GM23248 (cell line): ENCODE measurements around the gene GALNT5. TPM values are rescaled to one million over a fixed set of nuclear protein-coding genes. Genes with fewer than 3 reads are reported as not detected.
A peak's percentile ranks its signal among the peaks of the same experiment; 100 is the strongest.

Source experiments
- DNase-seq: peaks from one replicate; pipeline ENCODE4 v3.0.0-alpha.2; 2015
- H2AFZ ChIP-seq: fragments of 200-600 bp; sonication (generic); 2 replicates; pipeline ENCODE4 v1.6.1; 2016; ENCODE audit warnings: antibody characterized with exemption
- H3F3A ChIP-seq: fragments of 200-600 bp; sonication (generic); 2 replicates; pipeline ENCODE4 v1.6.1; 2016; ENCODE audit warnings: mild to moderate bottlenecking, antibody characterized with exemption, mixed run types; ENCODE audit not compliant: insufficient read depth
- H3K27ac ChIP-seq: fragments of 200-600 bp; sonication (generic); 2 replicates; pipeline ENCODE4 v1.5.1; 2016; ENCODE audit warnings: mild to moderate bottlenecking
- H3K27me3 ChIP-seq: fragments of 200-600 bp; sonication (generic); replicated peaks from 2 replicates; pipeline ENCODE4 v1.6.1; 2016; ENCODE audit warnings: mild to moderate bottlenecking; ENCODE audit not compliant: insufficient read depth
- H3K36me3 ChIP-seq: fragments of 200-600 bp; sonication (generic); 2 replicates; pipeline ENCODE4 v1.6.1; 2016; ENCODE audit warnings: low read depth, mild to moderate bottlenecking
- H3K4me1 ChIP-seq: fragments of 200-600 bp; sonication (generic); 2 replicates; pipeline ENCODE4 v1.6.1; 2016; ENCODE audit warnings: mild to moderate bottlenecking; ENCODE audit not compliant: insufficient read depth
- H3K4me2 ChIP-seq: fragments of 200-600 bp; sonication (generic); one replicate; pipeline ENCODE4 v1.6.1; 2016; ENCODE audit warnings: mild to moderate bottlenecking; ENCODE audit not compliant: unreplicated experiment
- H3K4me3 ChIP-seq: fragments of 200-600 bp; sonication (generic); 2 replicates; pipeline ENCODE4 v1.5.1; 2016; ENCODE audit warnings: mild to moderate bottlenecking
- H3K79me2 ChIP-seq: fragments of 200-600 bp; sonication (generic); 2 replicates; pipeline ENCODE4 v1.6.1; 2016; ENCODE audit warnings: mild to moderate bottlenecking; ENCODE audit not compliant: insufficient read depth
- H3K9ac ChIP-seq: fragments of 200-600 bp; sonication (generic); 2 replicates; pipeline ENCODE4 v1.6.1; 2016; ENCODE audit warnings: mild to moderate bottlenecking
- H3K9me2 ChIP-seq: fragments of 200-600 bp; sonication (generic); 2 replicates; pipeline ENCODE4 v1.6.1; 2016; ENCODE audit warnings: mixed run types, mild to moderate bottlenecking, moderate library complexity; ENCODE audit not compliant: insufficient read depth
- H3K9me3 ChIP-seq: fragments of 200-600 bp; sonication (generic); one replicate; pipeline ENCODE4 v1.6.1; 2017; ENCODE audit warnings: low read depth
- H4K20me1 ChIP-seq: fragments of 200-600 bp; sonication (generic); 2 replicates; pipeline ENCODE4 v1.6.0; 2016; ENCODE audit not compliant: insufficient read depth
- EZH2 ChIP-seq: fragments of 200-600 bp; sonication (generic); IDR thresholded peaks from 2 replicates; pipeline ENCODE4 v1.6.1; 2018; ENCODE audit warnings: antibody characterized with exemption, mild to moderate bottlenecking; ENCODE audit not compliant: insufficient read depth, poor library complexity, severe bottlenecking
- EZH2phosphoT487 ChIP-seq: fragments of 200-600 bp; sonication (generic); IDR thresholded peaks from 2 replicates; pipeline ENCODE4 v1.6.1; 2018; ENCODE audit warnings: antibody characterized with exemption, moderate library complexity, mild to moderate bottlenecking, low read depth; ENCODE audit not compliant: insufficient read depth
- WGBS, 2 experiments: methylation state at CpG; one replicate each; pipeline ENCODE4 v1.1.6; 2015 to 2017; ENCODE audit warnings: low lambda C conversion rate in 2 of 2, low coverage in 1 of 2; ENCODE audit errors: missing lambda C conversion rate in 2 of 2; 5-methylcytosine and 5-hydroxymethylcytosine counted together
- in situ Hi-C: fragments of 300-500 bp; cut with MboI; formaldehyde crosslinking; loops from 2 replicates; pipeline ENCODE4 v1.15.0; 2020
- polyA plus RNA-seq: library from polyadenylated mRNA; unstranded; fragments of >200 nt; fragmentation: Nextera tagmentation; extraction: Ambion mirVana; gene quantifications from 2 replicates; pipeline ENCODE4 v1.2.1, GENCODE V29; 2016
- total RNA-seq: library from RNA; depleted of rRNA; stranded (reverse); fragments of >200 nt; shearing (Covaris generic); gene quantifications from 2 replicates; pipeline ENCODE4 v1.2.3, GENCODE V29; 2014

GALNT5 gene
- total and polyA plus RNA-seq, 2 experiments from 2014 or later: 83.5 to 114 TPM

- no peaks in the 10 kb centered on the region for H3K9me3 ChIP-seq
- TF ChIP-seq EZH2phosphoT487 (no peak), EZH2 (no peak)
- DNase-seq: no peak
Observed at GRCh38 chr2:157227592-157227991, 29.9 kb upstream of the GALNT5 start.

DNA sequence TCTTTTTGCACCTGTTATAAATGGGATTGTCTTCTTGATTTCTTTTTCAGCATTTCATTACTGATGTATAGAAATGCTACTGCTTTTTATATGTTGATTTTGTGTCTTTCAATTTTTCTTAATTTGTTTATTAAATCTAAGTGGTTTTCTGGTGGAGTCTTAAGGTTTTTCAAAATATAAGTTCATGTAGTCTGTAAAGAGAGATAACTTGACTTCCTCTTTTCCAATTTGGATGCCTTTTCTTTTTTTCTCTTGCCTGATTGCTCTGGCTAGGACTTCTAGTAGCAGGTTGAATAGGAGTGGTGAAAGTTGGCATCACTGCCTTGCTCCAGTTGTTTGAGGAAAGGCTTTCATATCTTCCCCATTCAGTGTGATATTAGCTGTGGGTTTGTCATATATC lies 28.6 kb upstream of the GALNT5 start:
- peak overlapping the region; percentile 56 for H2AFZ ChIP-seq

More at GRCh38 chr2:157227592-157227991, 29.9 kb upstream of the GALNT5 start:
- in situ Hi-C loops: no loop called here
- Histone ChIP-seq H3K4me2 (no peak overlapping the region), H3K9me2 (no peaks in the 10 kb centered on the region), H3F3A (peaks cover 30% of the 10 kb centered on the region), H3K9ac (no peak overlapping the region), H3K27ac (no peak overlapping the region), H3K27me3 (no peaks in the 10 kb centered on the region), H4K20me1 (no peaks in the 10 kb centered on the region), H3K36me3 (no peaks in the 10 kb centered on the region), H3K4me1 (peaks cover 38% of the 10 kb centered on the region), H3K4me3 (no peak overlapping the region), H3K79me2 (no peaks in the 10 kb centered on the region), H2AFZ (no peak overlapping the region)
- 0 to 9% methylated on average over 1 of the region's 1 CpG for WGBS, 2 experiments

DNA sequence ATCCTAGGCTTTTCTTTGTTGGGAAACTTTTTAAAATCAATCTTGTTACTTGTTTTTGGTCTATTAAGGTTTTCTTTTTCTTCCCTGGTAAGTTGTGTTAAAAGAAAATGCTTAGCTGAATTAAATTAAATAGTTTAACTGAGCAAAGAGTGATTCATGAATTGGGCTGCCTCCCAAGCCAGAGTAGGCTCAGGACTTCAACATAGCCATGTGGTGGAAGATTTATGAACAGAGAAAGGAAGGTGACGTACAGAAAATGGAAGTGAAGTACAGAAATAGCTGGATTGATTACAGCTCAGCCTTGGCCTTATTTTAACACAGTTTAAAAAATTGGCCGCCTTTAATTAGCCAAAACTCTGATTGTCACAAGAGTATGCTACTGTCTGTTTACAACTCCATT lies 27.9 kb upstream of the GALNT5 start:
- Histone ChIP-seq H3K79me2 (no peaks in the 10 kb centered on the region), H3K36me3 (no peaks in the 10 kb centered on the region), H3K27me3 (no peaks in the 10 kb centered on the region), H4K20me1 (no peaks in the 10 kb centered on the region), H2AFZ (peak overlapping the region; percentile 56), H3K4me3 (no peak overlapping the region), H3K9me3 (no peaks in the 10 kb centered on the region), H3K4me2 (peak overlapping the region; percentile 52), H3K9me2 (no peaks in the 10 kb centered on the region), H3K27ac (peak overlapping the region; percentile 58), H3K9ac (peak overlapping the region; percentile 2; the same call in 1 of the 2 replicates), H3F3A (peaks cover 43% of the 10 kb centered on the region), H3K4me1 (peaks cover 58% of the 10 kb centered on the region)
- DNase-seq: peak; percentile 89
- no peak for TF ChIP-seq EZH2phosphoT487
- TF ChIP-seq EZH2: no peak
- WGBS, 2 experiments: 0 to 1% methylated on average over 2 of the region's 2 CpGs
- in situ Hi-C loops: no loop called here

More for the DNA sequence above, 28.6 kb upstream of the GALNT5 start:
- TF ChIP-seq EZH2phosphoT487: no peak
- TF ChIP-seq EZH2: no peak
- H3K9me2 ChIP-seq: no peaks in the 10 kb centered on the region
- no peaks in the 10 kb centered on the region for H3K36me3 ChIP-seq
- in situ Hi-C loops: no loop called here
- no peaks in the 10 kb centered on the region for H3K27me3 ChIP-seq
- no peak overlapping the region for H3K4me3 ChIP-seq
- peak overlapping the region; percentile 58 for H3K27ac ChIP-seq
- peaks cover 51% of the 10 kb centered on the region for H3K4me1 ChIP-seq
- no peak overlapping the region for H3K9ac ChIP-seq
- H3K9me3 ChIP-seq: no peaks in the 10 kb centered on the region
- no peaks in the 10 kb centered on the region for H3K79me2 ChIP-seq
- no peak for DNase-seq
- H3K4me2 ChIP-seq: peak overlapping the region; percentile 51
- no peaks in the 10 kb centered on the region for H4K20me1 ChIP-seq
- H3F3A ChIP-seq: peaks cover 42% of the 10 kb centered on the region

- peak overlapping the region; percentile 15 for H3K4me2 ChIP-seq
- DNase-seq: peak; percentile 21
- in situ Hi-C loops: no loop called here
Observed at GRCh38 chr2:157231476-157231875, 26.0 kb upstream of the GALNT5 start.

GRCh38 chr2:157233506-157233905 lies 24.0 kb upstream of the GALNT5 start:
- peak; percentile 61 for DNase-seq

More at GRCh38 chr2:157231476-157231875, 26.0 kb upstream of the GALNT5 start:
- Histone ChIP-seq H4K20me1 (no peaks in the 10 kb centered on the region), H3K79me2 (no peaks in the 10 kb centered on the region), H3K4me1 (peaks cover 59% of the 10 kb centered on the region), H3K27me3 (no peaks in the 10 kb centered on the region), H3K9me3 (no peaks in the 10 kb centered on the region), H3F3A (peaks cover 43% of the 10 kb centered on the region), H3K27ac (no peak overlapping the region), H3K9me2 (no peaks in the 10 kb centered on the region), H3K36me3 (no peaks in the 10 kb centered on the region), H3K4me3 (no peak overlapping the region), H3K9ac (no peak overlapping the region), H2AFZ (no peak overlapping the region)
- no peak for TF ChIP-seq EZH2
- no peak for TF ChIP-seq EZH2phosphoT487

More at GRCh38 chr2:157233506-157233905, 24.0 kb upstream of the GALNT5 start:
- no peaks in the 10 kb centered on the region for H4K20me1 ChIP-seq
- peaks cover 59% of the 10 kb centered on the region for H3K4me1 ChIP-seq
- 56 to 60% methylated on average over 4 of the region's 4 CpGs for WGBS, 2 experiments
- no peaks in the 10 kb centered on the region for H3K9me3 ChIP-seq
- peak overlapping the region; percentile 13 for H3K4me2 ChIP-seq
- H3K27ac ChIP-seq: peak overlapping the region; percentile 43
- TF ChIP-seq EZH2phosphoT487 (no peak), EZH2 (no peak)
- no peaks in the 10 kb centered on the region for H3K79me2 ChIP-seq
- H3K27me3 ChIP-seq: no peaks in the 10 kb centered on the region
- H2AFZ ChIP-seq: peak overlapping the region; percentile 30; the same call in 1 of the 2 replicates
- H3K9ac ChIP-seq: no peak overlapping the region
- in situ Hi-C loops: no loop called here
- no peak overlapping the region for H3K4me3 ChIP-seq
- H3F3A ChIP-seq: peaks cover 37% of the 10 kb centered on the region
- no peaks in the 10 kb centered on the region for H3K9me2 ChIP-seq
- H3K36me3 ChIP-seq: no peaks in the 10 kb centered on the region
